Measurements from ENCODE around the gene B4GALT1.

GRCh38 chr9:33159777-33160127, 7.4 kb downstream of the B4GALT1 start:
- TF ChIP-seq, protein P1, sequence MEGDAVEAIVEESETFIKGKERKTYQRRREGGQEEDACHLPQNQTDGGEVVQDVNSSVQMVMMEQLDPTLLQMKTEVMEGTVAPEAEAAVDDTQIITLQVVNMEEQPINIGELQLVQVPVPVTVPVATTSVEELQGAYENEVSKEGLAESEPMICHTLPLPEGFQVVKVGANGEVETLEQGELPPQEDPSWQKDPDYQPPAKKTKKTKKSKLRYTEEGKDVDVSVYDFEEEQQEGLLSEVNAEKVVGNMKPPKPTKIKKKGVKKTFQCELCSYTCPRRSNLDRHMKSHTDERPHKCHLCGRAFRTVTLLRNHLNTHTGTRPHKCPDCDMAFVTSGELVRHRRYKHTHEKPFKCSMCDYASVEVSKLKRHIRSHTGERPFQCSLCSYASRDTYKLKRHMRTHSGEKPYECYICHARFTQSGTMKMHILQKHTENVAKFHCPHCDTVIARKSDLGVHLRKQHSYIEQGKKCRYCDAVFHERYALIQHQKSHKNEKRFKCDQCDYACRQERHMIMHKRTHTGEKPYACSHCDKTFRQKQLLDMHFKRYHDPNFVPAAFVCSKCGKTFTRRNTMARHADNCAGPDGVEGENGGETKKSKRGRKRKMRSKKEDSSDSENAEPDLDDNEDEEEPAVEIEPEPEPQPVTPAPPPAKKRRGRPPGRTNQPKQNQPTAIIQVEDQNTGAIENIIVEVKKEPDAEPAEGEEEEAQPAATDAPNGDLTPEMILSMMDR (IDR thresholded peaks at IDR 0.05; ENCODE audit: low read length), result no peak
- no peak for TF ChIP-seq EZH2 (optimal IDR thresholded peaks at IDR 0.05; ENCODE audit: low read depth, low read length)
- TF ChIP-seq EZH2phosphoT487 (IDR thresholded peaks at IDR 0.05; ENCODE audit: low read length), result no peak
